ENCODE results near the gene ZNF222. TPM values are rescaled to one million over a fixed set of nuclear protein-coding genes. Genes with fewer than 3 reads are reported as not detected.

Gene ZNF222
- 10 to 100 TPM in 1 of 4 donors, 1 to 10 TPM in 3; 9.2 to 10.4 (median 9.6) TPM for polyA plus RNA-seq (ENCODE audit: insufficient read length in 4 of 4)

GRCh38 chr19:44025217-44025936 lies at the start of gene ZNF222:
Gene ZNF222 (plus strand): TSS chr19:44025379. CDS start chr19:44025437, 58 bp downstream.
- DNase-seq (ENCODE audit: low read depth in 4 of 4, low spot score in 3 of 4) = peak; percentile 66 to 83 (median 74)

DNA sequence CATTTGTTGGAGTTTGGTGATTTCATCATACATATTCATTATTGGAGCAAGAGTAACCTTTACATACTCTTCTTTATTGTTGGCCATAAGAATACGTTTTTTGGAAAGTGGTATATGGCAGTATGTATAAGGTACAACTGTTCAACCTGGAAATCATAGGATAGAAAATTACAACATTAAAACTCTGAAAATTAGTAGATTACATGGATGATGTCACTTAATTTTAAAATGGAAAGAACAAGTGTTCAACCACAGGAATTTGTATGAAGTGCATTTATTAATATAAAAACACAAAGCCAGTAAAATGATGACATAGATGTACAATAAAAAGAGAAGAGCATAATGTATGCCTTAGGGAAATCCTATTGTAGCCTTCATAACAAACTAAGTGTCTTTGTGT lies 48.4 kb upstream of the ZNF222 start:
- no peak for DNase-seq (ENCODE audit: low read depth in 4 of 4, low spot score in 3 of 4)

DNA sequence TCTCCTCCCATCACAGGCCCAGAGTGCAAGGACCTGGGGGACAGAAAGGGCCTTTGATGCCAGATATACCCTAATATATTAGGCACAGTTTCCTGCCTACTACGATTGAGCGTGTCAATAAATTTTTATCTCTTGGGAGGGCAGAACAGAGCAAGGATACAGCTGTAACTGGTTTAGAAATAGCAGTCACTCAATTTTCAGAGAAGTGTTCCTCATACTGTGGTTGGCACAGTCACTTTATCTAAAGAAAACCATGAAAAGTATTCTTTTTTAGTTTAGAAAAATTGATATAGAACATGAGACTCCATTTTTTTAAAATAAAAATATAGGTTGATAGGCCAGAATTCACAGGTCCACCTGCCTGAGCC lies 41.7 kb upstream of the ZNF222 start:
- DNase-seq (ENCODE audit: low read depth in 4 of 4, low spot score in 3 of 4) = no peak

- DNase-seq (ENCODE audit: low read depth in 4 of 4, low spot score in 3 of 4) = peak; percentile 85 to 94 (median 90)
Measured at GRCh38 chr19:43983912-43984686, 41.1 kb upstream of the ZNF222 start, which contains the start of gene ZNF155. Gene ZNF155 (plus strand): TSS chr19:43984188. CDS start chr19:43988544, 4,356 bp downstream.

DNA sequence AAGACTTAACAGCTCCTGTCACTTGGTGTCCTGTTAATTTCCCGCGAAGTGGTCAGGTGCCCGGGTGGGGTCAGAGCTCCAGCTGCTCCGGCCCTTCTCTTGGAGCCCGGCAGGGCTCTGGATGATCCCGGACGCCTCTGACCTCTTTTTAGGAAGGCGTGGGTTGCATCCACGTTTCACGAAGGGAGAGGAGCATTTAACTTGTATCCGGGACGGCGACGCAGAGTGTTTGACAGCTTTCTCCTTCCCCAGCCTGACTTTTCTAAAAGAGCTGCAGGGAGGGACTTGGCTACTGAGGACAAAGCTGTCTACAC lies 40.5 kb upstream of the ZNF222 start:
- DNase-seq (ENCODE audit: low read depth in 4 of 4, low spot score in 3 of 4) = peak in 1 of 4 donors; percentile 0

DNA sequence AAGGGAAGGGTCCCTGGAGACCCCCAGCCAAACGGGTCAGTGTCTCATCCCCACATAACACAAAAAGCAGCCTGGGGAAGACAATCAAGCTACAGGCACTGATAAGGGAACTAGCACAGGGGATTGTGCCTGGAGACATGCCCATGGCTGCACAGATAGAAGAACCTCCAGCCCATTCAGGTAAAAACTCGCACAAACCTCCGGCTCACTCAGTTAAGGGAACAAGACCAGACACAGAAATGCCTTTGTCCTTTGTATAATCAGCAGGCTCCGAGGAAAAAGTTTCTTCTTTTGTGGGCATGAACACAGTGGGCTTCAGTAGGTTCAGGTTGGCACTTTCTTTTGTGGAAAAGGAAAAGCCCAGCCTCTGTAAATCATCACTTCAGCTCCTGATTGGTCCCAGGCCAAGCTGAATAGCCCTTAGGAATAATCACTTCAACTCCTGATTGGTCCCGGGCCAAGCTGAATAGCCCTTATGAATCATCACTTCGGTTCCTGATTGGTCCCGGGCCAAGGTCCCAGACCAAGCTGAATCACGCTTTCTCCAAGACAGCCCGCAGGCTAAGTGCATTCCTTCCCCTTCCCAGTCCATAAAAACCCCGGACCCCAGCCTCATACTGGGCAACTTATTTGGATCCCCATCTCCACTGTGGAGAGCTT lies 27.4 kb upstream of the ZNF222 start:
- no peak for DNase-seq (ENCODE audit: low read depth in 4 of 4, low spot score in 3 of 4)

DNA sequence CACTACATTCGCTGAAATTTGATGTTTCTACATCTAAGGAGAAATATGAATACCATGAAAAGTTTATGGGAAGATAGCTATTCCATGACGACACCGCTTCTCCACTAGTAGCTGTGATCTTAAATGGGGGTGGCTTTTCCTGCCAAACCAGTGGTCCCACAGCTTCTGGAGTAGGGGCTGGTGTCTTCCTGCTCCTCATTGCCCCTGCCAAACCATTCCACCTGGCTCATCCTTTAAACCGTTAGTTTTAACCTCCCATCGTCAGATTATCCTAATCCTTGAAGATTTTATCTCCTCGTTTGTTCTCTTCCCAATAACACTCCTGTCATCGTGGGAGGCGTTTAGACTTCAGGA lies 23.0 kb upstream of the ZNF222 start:
- DNase-seq (ENCODE audit: low read depth in 4 of 4, low spot score in 3 of 4) = no peak

GRCh38 chr19:44002566-44003460 lies 22.4 kb upstream of the ZNF222 start, which contains the start of gene ZNF230:
Gene ZNF230 (plus strand): TSS chr19:44002957. CDS start chr19:44007079, 4,122 bp downstream.
- DNase-seq (ENCODE audit: low read depth in 4 of 4, low spot score in 3 of 4) = peak; percentile 83 to 97 (median 92)

GRCh38 chr19:44003461-44004009 lies 21.6 kb upstream of the ZNF222 start:
- no peak for DNase-seq (ENCODE audit: low read depth in 4 of 4, low spot score in 3 of 4)

GRCh38 chr19:44005973-44006372 lies 19.2 kb upstream of the ZNF222 start:
- DNase-seq (ENCODE audit: low read depth in 4 of 4, low spot score in 3 of 4) = no peak

DNA sequence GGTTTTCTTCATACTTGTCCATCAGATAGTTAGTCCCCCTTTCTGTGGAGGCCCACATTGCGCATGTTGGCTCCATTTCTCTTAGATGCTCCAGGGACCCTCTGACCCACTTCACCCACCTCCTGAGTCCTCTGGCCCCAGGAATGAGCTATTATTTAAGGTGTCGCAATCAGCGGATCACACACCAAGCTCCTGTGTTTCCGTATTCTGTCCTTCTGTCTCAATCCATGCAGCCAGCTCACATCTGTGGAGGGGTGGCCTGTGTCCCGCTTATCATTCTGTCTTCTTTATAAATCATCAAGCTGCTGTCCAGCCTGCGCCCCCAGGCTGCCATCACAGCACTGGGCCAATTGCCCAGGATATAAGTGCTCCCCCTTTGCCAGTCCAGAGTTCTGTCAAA lies 17.7 kb upstream of the ZNF222 start:
- no peak for DNase-seq (ENCODE audit: low read depth in 4 of 4, low spot score in 3 of 4)

DNA sequence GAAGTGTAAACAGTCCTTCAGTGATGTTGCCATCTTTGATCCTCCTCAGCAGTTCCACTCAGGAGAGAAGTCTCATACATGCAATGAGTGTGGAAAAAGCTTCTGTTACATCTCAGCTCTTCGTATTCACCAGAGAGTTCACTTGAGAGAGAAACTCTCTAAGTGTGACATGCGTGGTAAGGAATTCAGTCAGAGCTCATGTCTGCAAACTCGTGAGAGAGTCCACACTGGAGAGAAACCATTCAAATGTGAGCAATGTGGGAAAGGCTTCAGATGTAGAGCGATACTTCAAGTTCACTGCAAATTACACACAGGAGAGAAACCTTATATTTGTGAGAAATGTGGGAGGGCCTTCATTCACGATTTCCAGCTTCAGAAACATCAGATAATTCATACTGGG lies 14.7 kb upstream of the ZNF222 start:
- DNase-seq (ENCODE audit: low read depth in 4 of 4, low spot score in 3 of 4) = no peak

DNA sequence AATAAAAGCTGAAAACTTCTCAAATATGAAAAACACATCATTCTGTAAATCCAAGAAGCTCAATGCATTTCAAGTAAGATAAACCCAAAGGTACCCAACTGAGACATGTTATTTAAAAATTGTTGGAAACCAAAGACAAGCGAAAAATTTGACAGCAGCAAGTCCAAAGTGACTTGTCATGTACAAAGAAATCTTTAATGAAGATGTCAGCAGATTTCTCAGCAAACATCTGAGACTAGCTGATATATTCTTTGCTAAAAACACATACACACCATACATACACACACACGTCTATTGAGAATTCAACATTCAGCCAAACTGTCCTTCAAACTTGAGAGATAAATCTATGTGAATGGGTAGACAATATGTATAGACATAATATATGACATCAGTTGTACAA lies 5.7 kb upstream of the ZNF222 start:
- DNase-seq (ENCODE audit: low read depth in 4 of 4, low spot score in 3 of 4) = no peak

DNA sequence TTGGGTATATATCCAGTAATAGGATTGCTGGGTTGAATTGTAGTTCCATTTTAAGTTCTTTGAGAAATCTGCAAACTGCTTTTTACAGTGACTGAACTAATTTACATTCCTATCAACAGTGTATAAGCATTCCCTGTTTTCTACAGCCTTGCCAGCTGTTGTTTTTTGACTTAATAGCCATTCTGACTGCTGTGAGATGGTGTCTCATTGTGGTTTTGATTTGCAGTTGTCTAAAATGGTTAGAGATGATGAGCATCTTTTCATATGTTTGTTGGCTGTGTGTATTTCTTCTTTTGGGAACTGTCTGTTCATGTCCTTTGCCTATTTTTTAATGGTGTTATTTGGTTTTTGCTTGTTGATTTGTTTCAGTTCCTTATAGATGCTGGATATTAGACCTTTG lies 4.0 kb upstream of the ZNF222 start:
- DNase-seq (ENCODE audit: low read depth in 4 of 4, low spot score in 3 of 4) = no peak

- no peak for DNase-seq (ENCODE audit: low read depth in 4 of 4, low spot score in 3 of 4)
Measured at GRCh38 chr19:44024900-44025216, 321 bp upstream of the ZNF222 start.

DNA sequence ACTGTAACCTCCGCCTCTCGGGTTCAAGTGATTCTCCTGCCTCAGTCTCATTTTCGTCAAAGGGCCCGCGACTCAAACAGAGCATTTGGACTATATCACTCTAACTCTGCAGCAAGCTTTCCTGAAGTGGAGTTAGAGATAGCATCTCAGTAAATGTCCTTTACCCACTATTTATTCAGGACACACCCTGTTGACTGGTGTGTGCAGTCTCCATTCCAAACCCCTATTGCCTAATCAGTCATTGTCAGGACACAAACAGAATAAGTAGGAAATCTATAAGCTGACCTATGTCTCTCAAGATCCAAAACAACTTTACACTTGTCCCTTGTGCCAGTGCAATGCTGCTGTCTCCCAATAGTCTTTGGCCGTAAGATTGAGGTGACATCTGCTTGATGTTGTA lies 1.4 kb downstream of the ZNF222 start:
- DNase-seq (ENCODE audit: low read depth in 4 of 4, low spot score in 3 of 4) = no peak

DNA sequence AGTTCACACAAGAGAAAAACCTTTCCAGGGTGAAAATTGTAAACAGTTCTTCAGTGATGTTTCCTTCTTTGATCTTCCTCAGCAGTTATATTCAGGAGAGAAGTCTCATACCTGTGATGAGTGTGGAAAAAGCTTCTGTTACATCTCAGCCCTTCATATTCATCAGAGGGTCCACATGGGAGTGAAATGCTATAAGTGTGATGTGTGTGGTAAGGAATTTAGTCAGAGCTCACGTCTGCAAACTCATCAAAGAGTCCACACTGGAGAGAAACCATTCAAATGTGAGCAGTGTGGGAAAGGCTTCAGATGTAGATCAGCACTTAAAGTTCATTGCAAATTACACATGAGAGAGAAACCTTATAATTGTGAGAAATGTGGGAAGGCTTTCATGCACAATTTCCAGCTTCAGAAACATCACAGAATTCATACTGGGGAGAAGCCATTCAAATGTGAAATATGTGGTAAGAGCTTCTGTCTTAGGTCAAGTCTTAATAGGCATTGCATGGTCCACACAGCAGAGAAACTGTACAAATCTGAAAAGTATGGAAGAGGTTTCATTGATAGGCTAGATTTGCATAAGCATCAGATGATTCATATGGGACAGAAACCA lies 6.9 kb downstream of the ZNF222 start:
- no peak for DNase-seq (ENCODE audit: low read depth in 4 of 4, low spot score in 3 of 4)

DNA sequence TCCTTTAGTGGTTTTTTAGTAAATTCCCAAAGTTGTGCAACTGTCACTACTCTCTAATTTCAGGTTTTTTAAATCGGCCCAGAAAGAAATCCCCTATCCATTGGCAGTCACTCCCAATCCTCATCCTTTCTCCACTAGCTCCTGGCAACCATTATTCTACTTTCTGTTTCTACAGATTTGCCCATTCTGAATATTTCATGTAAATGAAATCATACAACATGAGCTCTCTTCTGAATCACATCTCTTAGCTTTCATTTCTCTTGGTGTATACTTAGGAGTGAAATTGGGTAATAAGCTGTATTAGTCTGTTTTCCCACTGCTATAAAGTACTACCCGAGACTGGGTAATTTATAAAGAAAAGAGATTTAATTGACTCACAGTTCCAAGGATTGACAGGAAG lies 17.0 kb downstream of the ZNF222 start:
- DNase-seq (ENCODE audit: low read depth in 4 of 4, low spot score in 3 of 4) = no peak

DNA sequence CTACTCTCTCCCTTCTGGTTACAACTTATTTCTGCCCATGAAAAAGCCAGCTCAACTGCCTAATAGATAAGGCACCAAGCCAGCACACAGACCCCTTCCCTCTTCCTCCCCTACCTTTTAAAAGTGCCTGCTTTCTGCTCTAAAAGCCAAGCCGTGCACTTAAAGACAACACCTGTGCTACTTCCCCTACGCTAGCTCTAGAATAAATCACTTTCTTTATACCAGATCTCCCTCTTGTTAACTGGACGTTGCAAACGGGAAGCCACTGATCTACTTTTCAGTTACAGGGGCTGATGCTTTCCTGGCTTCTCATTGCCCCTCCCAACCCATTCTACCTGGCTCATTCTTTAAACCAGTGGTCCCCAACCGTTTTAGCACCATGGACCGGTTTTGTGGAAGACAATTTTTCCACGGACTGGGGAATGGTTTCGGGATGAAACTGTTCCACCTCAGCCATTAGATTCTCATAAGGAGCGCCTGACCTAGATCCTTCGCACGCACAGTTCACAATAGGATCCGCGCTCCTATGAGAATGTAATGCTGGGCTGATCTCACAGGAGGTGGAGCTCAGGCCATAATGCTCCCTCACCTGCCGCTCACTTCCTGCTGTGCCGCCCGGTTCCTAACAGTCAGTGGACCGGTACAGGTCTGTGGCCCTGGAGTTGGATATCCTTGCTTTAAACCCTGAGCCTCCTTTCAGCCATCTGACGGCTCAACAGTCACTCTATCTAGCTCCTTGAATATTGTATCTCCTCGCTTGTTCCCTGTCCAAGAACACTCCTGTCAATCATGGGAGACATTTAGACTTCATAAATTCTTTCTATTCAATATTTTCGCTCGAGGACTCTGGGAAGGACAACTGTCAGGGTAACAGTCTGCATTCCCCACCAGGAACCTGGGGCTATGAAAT lies 25.8 kb downstream of the ZNF222 start:
- no peak for DNase-seq (ENCODE audit: low read depth in 4 of 4, low spot score in 3 of 4)
